Left forelimb (tissue), 1 donor: ENCODE data around the gene FOSL2.

Experiments
- DNase-seq: peaks from one replicate; pipeline ENCODE4 v3.0.0-alpha.2; 2018; ENCODE audit warnings: low spot score

The FOSL2 gene

GRCh38 chr2:28375236-28375635, 17.4 kb upstream of the FOSL2 start:
- DNase-seq = no peak

- DNase-seq = no peak
Measured at GRCh38 chr2:28375742-28376631, 16.7 kb upstream of the FOSL2 start.

- DNase-seq = no peak
Measured at GRCh38 chr2:28377195-28377816, 15.4 kb upstream of the FOSL2 start.

- no peak for DNase-seq
Measured at GRCh38 chr2:28377984-28378678, 14.5 kb upstream of the FOSL2 start.

- DNase-seq = no peak
Measured at GRCh38 chr2:28378679-28379584, 13.7 kb upstream of the FOSL2 start.

- DNase-seq = no peak
Measured at GRCh38 chr2:28380219-28380618, 12.4 kb upstream of the FOSL2 start.

DNA sequence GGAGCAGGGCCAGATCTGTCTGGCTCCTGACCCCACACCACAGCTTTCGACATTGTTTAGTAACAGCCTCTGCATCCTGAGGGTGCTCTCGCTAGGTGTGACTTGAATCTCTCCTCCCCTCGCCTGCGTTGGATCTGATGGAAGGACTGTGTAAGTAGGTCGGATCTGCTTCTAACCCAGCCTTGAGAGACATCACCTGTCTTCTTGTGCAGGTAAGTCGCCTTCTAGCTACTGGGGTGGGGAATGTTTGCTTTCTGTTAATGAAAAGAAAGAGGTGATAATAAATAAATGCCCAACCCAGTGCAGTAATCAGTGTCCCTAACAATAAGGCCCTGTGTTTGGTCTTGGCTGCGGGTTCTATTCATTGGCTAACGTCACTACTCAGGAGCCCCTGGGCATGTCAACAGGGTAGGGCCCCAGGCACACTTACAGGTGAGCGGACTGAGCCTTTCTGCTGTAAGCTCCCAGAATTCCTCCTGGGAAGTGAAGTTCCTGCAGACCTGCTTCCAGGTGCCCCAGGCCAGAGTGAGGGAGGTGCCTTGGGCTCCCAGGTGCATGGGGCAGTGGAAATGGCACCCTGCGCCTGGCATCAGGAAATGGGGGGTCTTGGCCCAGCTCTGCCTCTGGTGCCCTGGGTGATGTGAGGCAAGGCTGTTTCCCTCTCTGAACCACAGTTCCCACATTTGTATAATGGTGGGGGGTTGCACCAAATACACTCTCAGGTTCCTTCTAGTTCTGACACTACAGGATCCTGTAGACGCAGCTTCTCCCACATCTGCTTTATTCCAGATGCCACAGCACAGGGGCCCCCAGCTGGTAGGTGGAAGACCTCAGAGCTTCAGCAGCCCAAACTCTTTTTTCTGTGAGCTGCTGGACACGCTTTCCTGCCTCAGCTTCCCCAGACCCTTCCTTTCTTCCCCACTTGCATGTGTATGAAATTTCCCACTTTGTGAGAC, 11.2 kb upstream of the FOSL2 start:
- DNase-seq = no peak

GRCh38 chr2:28382755-28383154, 9.9 kb upstream of the FOSL2 start:
- no peak for DNase-seq

GRCh38 chr2:28387082-28387960, 5.3 kb upstream of the FOSL2 start:
- DNase-seq = no peak

- no peak for DNase-seq
Measured at GRCh38 chr2:28389399-28390240, 3.0 kb upstream of the FOSL2 start.

DNA sequence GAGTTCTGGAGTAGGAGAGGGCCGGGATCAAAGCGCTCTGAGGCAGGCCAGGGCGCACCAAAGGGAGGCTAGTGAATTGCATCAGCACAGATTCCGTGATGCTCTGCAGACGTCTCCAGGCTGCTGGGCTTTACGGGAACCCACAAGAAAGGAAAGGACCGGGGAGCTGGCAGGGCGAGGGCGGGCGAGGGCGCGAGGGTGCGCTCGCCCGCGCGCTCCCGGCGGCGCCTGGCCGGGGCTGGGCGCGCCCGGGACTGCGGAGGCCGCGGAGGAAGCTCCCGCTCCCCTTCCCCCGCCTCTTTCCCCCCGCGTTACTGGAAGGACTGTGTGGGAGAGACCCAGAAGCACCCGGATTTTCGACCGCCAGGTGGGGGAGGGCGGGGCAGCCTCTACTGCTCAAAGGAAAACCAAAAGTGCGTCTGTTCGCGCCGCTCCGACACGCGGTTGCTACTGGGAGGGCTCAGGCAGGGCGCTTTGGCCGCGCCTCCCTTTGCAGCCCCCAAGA, 2.4 kb upstream of the FOSL2 start:
- DNase-seq = peak; percentile 89

GRCh38 chr2:28390746-28391563, 1.7 kb upstream of the FOSL2 start:
- no peak for DNase-seq

- DNase-seq = peak; percentile 90
Measured at GRCh38 chr2:28391564-28392296, 928 bp upstream of the FOSL2 start.

DNA sequence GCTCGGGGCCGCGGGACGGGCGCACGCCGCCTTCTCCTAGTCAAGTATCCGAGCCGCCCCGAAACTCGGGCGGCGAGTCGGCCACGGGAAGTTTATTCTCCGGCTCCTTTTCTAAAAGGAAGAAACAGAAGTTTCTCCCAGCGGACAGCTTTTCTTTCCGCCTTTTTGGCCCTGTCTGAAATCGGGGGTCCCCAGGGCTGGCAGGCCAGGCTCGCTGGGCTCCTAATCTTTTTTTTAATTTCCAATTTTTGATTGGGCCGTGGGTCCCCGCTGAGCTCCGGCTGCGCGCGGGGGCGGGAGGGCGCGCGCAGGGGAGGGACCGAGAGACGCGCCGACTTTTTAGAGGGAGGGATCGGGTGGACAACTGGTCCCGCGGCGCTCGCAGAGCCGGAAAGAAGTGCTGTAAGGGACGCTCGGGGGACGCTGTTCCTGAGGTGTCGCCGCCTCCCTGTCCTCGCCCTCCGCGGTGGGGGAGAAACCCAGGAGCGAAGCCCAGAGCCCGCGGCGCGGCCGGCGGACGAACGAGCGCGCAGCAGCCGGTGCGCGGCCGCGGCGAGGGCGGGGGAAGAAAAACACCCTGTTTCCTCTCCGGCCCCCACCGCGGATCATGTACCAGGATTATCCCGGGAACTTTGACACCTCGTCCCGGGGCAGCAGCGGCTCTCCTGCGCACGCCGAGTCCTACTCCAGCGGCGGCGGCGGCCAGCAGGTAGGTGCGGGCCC, 617 bp downstream of the FOSL2 start:
- peak; percentile 82 for DNase-seq

- no peak for DNase-seq
Measured at GRCh38 chr2:28394331-28394877, 1.7 kb downstream of the FOSL2 start.

GRCh38 chr2:28394997-28395333, 2.3 kb downstream of the FOSL2 start:
- no peak for DNase-seq
